Keratinocyte (primary cell): Measurements from ENCODE around the gene RIMS1.

Source experiments
- CTCF ChIP-seq, 3 experiments: IDR thresholded peaks in 1 of 3; conservative IDR thresholded peaks in 1 of 3; optimal IDR thresholded peaks in 1 of 3; 2 replicates in 2 of 3; 3 replicates in 1 of 3; pipeline versions ENCODE3 to v1.5.1; 2011; ENCODE audit warnings: low read length in 3 of 3, mild to moderate bottlenecking in 3 of 3, moderate library complexity in 2 of 3, control low read depth in 1 of 3, inconsistent platforms in 1 of 3; ENCODE audit not compliant: insufficient read depth in 2 of 3; ENCODE audit errors: extremely low read depth in 1 of 3
- EZH2 ChIP-seq: IDR thresholded peaks from one replicate; pipeline ENCODE4 v1.6.1; 2012; ENCODE audit warnings: inconsistent platforms, mild to moderate bottlenecking, low read length, moderate library complexity

- TF ChIP-seq CTCF (optimal IDR thresholded peaks at IDR 0.05 in 1 of 3, IDR thresholded peaks at IDR 0.05 in 1 of 3, conservative IDR thresholded peaks at IDR 0.05 in 1 of 3; ENCODE audit: extremely low read depth in 1 of 3, insufficient read depth in 2 of 3, low read length in 3 of 3) = no peak
- TF ChIP-seq EZH2 = no peak
Measured at GRCh38 chr6:72203983-72204382, 317.6 kb downstream of the RIMS1 start.
